ENCODE results near the gene ANKH.

Gene ANKH

DNA sequence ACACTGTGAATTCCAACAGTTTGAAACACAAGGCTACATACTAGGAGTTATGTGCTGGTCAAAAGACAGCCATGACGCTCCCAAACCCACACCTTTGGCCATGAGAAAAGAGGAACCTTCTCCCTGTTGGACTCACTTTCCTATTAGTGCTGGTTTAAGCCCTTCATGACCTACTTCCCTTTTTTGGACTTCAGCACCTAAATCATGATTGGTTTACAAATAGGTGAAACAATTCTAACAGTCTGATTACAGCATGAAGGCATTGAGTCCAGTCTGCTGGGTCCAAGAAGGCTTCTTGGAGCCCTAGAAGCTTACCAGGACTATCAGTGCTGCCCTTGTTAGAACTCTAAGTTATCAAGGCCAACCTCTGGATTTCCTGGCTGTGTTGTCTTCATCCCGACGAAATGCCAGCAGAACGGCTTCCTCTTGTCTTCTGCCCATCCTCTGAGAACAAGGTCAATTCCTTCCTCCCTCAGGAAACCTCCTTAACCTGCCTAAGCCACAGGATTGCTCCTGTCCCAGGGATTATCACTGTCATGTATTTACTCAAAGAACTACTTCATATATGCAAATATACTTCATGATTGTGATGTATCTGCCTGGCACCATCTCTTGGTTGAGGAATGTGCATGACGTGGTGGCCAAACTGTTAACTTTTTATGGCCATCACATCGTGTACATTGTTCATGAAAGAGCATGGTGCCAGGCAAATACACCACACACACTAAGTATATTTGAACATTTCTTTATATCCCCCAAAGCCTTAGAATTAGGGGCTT, 83.6 kb downstream of the ANKH start:
- no peak for DNase-seq

DNA sequence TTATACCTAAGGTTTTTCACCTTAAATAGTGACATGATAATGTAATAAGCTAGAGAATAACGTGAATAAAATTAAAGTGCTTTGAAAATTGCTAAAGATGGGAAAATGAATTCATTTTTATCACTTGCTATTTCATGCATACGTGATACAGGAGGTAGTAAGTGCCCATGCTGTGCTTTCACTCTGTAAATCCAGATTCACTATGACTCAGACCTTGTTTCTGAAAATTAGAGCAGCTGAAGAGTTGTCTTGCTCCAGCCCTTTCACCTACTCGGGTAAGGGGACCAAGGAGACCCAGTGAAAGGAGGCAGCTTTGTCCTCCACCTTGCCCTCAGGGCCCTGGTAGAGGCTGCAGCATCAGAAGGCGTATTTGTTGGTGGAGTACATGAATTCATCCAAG, 87.9 kb downstream of the ANKH start:
- no peak for DNase-seq

DNA sequence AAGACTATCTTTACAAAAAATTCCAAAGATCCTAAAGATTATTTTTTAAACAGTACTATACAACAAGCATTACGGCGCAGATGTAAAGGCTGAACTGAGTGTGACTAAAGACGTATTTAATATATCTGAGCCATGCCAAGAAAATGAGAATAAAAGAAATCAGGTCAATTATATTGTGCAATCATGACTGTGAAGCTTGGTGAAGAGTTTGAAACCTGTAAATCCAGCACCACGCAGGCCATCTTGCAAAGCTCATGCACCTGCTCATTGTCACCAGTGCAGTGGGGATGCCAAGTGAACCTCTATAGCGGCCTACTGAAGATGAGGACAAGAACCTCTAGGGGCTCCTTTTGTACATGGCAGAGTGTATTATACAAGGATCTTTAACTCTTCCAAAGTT, 89.0 kb downstream of the ANKH start:
- DNase-seq, result no peak

DNA sequence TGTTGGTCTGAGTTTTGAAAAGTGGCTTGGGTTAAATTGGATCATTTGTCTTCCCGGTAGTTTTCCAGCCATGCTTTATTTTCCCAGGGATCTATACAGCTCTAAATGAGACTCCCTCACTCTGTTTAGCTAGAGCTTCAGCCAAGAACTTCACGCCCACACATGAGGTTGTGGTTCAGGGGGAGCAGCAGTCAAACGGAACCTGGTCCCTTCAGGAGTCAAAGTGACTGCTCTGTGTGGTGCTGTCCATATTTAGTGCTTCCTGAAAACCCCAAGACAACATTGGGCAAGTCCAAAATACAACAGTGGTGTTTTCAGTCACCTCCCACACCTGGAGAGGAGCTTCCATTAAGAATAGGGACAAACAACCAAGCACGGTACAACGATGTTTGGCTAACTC, 90.5 kb downstream of the ANKH start:
- DNase-seq, result no peak

DNA sequence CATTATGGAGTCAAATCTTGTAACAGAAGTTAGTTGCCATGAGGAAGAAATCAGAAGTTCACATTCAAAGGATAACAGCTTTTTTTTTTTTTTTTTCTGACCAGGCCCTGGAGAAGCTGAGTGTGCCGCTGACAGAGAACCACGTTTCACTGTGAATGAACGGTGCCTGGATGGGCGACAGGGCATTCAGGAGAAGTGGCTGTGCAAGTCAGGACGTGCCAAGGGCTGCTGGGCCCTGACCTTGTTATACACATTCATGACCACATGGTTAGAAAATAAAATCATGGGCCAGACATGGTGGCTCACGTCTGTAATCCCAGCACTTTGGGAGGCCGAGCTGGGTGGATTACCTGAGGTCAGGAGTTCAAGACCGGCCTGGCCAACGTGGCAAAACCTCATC, 91.6 kb downstream of the ANKH start:
- DNase-seq, result no peak

DNA sequence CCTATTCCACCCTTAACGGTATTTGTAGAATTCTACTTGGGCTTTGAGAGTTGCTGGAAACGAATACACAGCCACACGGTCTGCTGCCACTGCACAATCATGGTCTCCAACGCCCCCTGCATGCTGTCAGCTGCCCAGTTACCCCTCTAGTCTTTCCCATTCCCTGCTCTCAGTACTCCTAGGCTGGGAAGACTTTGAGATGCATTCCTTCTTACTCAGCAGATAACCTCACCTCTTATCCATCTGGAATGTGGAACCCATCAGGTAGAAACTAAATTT, 92.8 kb downstream of the ANKH start:
- DNase-seq, result no peak

DNA sequence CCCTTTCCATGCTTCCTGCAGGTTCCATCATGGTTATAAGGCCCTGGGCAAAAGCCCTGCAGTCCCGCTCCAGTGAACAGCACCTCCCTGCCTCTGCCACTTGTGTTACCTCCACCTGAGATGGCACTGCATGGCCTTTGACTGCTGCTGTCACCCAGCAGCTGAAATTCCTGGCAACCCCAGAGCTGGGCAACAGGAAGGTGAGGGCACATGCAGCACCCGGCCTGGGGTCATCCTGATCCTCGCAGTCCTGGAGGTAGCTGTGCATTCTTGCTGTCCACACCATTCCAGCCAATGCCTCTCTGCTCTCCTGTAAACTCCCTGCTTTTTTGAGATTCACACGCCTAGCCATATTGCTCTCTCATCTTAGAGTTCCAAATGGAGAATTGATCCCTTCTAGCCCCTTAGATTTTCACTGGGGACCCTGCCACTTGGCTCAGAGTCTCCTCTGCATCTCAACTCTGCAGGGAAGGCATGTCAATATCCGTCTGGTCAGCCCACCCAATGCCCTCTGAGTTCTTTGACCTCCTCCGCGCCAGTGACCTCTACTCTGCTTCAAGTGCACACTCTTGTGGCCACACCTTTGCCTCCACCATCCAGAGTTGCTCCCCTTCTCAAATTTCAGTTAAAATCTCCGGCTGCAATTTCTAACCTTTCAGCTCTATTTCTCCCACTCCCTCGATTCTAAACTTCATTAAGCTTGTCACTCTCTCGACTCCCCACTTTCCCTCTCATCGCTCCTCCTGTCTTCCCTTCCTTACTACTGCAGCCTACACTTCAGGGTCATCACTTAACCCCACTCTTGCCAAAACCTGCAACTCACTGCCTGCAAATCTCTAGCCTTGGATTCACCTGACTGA, 93.4 kb downstream of the ANKH start:
- DNase-seq, result no peak

DNA sequence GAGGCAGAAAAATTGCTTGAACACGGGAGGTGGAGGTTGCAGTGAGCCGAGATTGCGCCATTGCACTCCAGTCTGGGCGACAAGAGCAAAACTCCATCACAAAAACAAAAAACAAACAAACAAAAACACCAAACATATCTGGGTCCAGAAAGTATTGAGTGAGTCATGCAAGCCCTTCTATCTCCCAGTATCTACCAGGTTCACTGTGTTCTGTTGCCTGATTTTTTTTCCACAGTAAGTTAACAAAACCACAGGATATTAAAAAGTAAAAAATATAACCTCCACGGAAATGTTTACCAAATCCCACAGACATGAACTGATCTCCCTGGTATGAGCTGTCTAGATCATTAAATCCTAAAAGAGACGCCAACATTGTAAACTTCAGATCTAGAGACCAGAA, 94.4 kb downstream of the ANKH start:
- DNase-seq, result no peak

DNA sequence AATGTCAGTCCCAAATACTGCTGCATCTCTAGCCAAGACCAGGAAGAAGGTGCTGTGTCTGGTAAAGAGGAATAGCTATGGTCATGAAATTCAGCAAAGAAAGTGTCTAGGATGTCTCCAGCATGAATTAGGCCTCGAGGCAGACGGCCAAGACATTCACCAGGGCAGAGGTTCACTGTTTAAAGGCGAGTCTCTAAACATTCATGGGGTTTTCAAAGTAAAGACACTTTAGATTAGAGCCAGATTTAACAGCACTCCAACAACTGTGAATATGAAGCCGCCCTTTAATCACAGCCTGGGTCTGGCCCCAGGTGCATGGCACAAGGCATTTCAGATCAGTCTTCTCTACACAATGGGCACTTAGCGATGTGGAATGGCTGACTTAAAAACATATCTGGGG, 95.0 kb downstream of the ANKH start:
- DNase-seq, result no peak

DNA sequence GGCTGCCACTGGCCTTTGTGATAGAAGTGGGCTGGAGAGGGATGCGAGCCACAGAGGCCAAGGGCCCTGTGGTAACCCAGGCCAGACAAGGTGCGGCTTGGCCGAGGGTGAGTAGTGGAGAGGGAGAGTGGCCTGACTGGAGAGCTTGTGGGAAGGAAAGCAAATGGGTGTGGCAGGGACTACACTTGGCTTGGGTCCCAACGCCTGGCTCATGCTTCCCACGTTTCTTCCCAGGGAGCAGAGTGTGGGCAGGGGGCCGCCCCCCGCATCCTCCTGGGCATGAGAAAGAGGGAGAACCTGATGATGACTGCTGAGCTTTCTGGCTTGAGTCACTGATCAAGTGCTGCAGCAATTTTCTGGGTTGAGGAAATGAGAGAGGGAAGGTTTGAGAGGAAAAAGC, 95.7 kb downstream of the ANKH start:
- DNase-seq, result no peak

DNA sequence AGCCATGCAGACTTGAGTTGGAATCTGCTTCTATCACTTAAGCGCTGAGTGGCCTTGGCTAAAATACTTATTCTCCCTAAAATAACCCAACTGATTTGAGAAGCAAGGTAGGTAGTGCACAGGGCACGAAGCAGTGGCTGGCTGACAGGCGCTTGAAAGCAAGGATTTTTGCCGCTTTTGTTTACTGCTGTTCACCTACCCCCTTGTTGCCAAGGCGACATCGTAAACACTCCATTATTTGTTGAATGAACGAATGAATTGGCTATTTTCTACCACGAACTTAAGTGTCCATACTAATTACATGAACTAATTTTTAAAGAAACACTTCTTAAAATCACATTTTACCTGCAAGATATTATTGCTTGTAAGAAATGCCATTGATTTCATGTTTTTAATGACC, 98.0 kb downstream of the ANKH start:
- no peak for DNase-seq

DNA sequence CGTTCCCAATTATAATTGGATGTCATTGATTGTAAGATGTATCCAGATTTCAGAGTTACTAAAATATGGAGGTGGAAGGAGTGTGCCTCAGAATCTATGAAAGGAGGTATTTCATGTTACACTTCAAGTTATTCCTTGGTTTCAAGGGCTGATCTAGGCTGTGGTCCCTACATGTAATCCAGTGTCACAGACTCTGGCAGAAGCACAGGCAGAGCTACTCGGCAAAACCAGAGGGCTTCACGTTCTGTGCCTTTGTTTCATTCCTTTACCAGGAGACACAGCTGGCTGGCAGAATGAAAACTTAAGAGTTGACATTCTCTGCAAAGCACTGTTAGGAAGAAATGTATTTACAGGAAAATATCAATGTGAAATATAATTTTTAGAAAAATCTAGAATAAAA, 99.6 kb downstream of the ANKH start:
- no peak for DNase-seq

DNA sequence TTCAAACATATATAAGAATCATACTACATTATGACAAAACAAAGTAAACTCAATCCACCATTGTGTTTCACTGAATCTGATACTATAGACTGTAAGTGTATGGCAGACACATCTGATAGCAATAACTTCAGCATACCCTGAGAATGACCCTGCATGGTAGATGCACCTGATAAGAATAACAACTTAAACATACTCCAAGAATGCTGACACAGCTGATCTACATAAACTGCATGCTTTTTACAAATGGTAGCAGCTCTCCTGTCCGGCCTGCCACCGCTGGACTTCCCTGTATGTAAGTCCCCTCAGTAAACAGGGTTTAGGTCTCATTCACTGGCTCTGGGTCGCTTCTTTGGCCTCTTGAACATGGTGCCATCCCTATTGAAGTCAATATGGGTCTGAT, 100.4 kb downstream of the ANKH start:
- DNase-seq, result no peak

DNA sequence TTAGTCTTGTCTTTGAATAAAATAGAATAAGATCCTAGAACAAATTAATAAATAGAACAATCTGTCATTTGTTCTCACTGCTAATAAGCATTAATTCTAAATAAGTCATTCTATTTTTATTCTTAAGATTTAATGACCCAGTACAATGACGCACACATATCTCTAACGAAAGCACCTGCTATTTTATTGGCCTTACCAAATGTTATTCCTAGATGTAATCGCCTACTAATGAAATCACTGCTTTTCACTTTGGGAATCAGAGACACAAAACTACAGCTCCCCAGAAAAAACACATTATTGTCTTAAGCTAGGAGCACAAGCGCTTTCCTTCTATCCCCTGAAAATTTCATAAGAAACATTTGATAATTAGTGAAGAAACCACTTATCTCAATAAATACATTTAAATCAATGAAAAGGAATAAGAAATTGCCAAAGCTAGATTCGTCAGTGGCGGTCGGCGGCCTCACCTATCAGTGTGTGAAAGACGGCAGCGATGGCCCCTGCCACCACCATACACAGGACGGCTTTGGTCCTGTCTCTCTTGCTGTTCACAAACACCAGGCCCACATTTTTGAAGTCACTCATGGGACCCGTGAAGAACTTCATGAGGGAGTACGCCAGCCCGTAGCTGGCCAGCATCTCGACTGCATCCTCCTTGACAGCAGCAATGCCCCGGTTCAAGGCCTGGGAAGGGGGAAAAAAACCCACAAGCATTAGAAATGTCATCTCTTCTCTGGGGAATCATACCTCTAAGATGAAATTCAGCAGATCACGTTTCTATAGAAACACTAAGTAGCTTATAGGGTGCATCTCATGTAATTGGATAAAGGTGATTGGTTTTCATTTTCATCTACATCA, 102.8 kb downstream of the ANKH start:
- DNase-seq, result no peak

DNA sequence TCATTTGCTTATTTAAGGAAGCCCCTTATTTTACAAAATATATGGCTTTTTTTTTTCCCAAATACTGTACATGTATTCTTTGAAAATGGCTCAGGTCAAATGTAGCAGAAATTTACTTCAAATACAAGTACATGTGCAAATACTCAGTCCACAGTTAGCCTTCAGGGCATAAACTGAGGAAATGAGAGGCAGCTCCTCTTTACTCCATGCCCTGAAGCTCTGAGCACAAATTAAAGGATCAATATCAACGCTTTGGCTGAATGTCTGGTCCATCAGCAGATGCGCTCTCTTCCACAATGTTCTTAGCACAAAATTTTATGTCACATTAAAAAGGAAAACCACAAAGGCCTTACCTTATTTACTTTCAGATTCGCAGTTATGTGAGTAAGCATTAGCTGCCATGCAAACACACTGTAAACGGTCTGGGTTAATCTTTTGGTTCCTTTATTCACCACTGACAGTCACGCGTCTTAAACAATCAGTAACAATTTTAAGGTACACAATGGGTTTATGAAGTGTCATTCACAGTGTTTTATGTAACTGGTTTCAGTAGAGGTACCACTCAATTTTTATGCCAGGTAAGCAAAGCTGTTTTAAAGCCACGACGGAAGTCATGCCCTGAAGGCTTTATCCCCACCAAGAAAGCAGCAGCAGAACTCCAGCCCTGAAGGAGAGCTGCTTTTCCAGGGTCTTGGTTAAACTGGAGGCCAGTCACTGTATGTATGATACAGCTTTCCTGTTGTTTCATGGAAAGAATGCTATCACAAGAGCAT, 103.7 kb downstream of the ANKH start:
- no peak for DNase-seq

DNA sequence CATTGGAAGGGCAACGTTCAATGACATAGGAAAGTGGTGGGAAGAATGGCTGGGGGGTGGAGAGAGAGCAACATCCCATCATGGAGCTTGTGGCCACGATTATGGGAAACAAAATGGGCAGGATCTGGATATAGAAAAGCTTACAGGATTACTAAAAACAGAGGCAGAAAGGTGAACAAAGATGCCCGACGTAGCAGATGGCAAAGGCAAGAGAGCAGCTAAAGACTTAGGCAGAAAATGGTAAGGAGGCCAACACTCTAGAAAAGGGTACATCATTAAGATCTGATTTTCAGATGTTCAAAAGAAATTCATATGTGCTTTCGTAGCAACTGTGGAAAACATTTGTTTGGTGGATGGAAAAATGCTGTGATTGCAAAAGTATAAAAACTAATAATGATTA, 104.5 kb downstream of the ANKH start:
- DNase-seq, result no peak

DNA sequence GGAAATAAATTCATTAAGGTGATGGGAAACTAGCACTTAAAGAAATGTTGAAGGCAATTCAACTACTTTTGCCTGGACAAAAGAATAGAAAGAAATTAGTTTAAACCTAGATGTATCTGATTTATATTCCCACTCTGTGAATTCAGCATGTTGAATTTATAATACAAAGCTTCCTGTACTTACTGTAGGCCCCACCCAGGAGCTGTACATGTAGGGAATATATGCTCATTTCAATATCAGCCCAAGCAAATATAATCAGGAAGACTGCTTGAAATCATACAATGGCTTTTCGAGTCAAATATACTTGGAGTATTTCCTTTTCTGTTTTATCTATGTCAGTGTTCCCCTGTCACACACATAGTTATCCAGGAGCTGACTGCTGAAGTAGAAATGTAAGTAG, 105.0 kb downstream of the ANKH start:
- no peak for DNase-seq

DNA sequence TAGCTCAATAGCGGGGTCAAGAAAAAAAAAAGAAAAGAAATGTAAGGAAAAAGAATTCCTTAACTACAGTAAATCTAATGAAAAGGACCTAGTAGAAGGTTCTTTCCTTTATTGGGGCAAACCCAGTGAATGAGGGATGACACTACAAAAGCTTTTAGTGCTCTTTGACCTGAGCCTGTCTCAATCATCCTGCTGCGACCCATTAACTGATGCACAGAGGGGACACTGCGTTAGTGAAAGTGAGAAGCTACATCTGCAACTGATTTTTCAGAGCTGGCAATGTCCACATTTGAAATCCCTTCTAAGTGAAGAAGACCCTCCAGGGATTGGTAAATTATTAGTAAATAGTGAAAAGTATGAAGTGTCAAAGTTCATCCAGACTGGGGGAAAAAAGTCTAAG, 106.0 kb downstream of the ANKH start:
- DNase-seq, result no peak

DNA sequence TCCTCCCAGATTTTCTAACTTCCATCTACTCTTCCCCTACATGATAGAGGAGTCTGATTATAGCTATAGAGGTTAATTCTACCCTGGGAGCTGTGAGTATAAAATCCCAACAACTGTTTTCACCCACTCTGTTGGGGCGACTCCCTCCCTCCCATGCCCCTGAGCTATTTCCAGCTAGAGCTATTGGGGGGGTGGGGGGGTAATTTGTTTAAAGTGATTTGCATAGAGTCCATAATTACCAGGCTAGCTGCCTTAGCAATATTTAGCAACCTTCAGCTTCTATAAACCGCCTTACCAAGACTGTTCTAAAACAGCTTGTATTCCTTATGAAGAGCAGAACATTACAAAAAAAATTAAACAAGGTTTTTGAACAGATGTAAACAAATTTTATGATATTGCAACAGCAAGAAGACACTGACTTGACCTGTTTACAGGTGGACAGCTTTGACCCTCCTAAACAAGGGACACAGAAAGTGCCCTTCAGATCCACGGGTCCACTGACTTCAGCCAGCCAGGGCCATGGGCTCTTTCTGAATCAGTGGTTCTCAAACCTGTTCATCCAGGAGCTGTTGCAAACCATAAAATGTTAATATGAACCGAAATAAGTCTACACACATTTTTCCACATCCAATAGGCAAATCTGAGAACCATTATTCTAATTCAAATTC, 108.9 kb downstream of the ANKH start:
- DNase-seq, result no peak

DNA sequence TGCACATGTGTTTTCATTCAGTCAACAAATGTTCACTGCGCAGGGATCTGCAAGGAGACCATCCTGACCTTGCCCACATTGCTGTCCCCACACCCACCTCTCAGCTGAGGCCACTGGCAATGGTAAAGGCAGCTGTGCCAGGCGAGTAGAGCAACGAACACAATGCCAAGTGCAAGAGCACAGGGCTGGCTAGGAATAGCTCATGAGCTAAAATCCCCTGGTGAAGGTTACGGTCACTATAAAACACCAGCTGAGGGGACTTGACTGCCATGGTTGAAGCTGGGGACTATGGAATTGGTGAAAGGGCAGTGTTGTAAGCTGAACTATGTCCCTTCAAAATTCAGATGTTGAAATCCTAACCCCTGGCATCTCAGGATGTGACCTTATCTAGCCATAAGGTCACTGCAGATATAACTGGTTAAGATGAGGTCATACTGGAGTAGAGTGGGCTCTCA, 111.0 kb downstream of the ANKH start:
- no peak for DNase-seq

DNA sequence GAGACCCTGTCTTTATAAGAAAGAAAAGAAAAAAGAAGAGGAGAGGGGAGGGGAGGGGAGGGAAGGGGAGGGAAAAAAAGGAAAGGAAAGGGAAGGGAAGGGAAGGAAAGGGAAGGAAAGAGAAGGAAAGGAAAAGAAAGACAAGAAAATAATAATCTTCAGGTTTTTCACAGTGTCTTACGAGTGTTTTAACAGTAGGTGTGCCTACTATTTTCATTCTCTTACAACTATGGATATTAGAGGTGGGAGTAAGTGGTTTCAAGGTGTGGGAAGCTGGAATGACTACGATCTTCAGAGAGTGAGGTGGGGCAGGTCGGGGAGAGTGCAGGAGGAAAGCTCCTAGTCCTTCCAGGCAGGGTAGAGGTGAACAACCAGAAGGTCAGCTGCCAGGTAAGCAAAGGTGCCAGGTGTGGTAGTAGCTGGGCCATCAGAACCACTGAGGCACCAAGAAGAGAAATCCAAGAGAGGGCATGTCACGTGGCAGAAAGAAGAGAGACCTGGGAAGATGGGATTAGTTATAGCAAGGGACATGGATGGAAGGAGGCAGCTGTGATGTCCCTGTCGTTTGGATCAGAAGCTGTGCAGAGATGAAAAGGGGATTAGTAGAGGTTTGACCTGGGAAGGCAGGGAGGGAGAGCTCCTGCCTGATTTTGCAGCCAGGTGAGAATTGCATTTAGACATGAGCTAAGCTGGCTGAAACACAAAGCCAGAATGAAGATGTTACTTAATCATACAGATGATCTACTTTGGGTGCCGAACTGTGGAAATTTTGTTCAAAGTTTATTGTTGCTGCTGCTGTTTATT, 111.6 kb downstream of the ANKH start:
- no peak for DNase-seq

Measured in NCI-H2171 (cell line).